Neural cell (in vitro differentiated cells): ENCODE data around the gene ASMT.

Experiments
- EP300 ChIP-seq: fragments of 450-650 bp; conservative IDR thresholded peaks from 2 replicates; pipeline ENCODE4 v1.6.1; 2014; ENCODE audit warnings: antibody characterized with exemption, mild to moderate bottlenecking, moderate library complexity; ENCODE audit not compliant: poor library complexity, severe bottlenecking
- EZH2 ChIP-seq: fragments of 200-600, 300-800 bp; shearing (Covaris generic), sonication (generic); IDR thresholded peaks from 2 replicates; pipeline ENCODE4 v1.6.1; 2014; ENCODE audit warnings: antibody characterized with exemption, low read length, borderline replicate concordance, mild to moderate bottlenecking; ENCODE audit not compliant: insufficient read depth, poor library complexity, severe bottlenecking
- MXI1 ChIP-seq: fragments of 450-650 bp; conservative IDR thresholded peaks from 2 replicates; pipeline ENCODE4 v1.6.1; 2014; ENCODE audit warnings: antibody characterized with exemption, mild to moderate bottlenecking; ENCODE audit not compliant: poor library complexity, severe bottlenecking
- POLR2AphosphoS5 ChIP-seq: IDR thresholded peaks from 2 replicates; pipeline ENCODE4 v1.6.1; 2012
- RAD21 ChIP-seq: fragments of 450-650 bp; conservative IDR thresholded peaks from 2 replicates; pipeline ENCODE4 v1.6.1; 2014; ENCODE audit warnings: antibody characterized with exemption, mild to moderate bottlenecking, moderate library complexity
- SMC3 ChIP-seq: fragments of 450-650 bp; conservative IDR thresholded peaks from 2 replicates; pipeline ENCODE4 v1.6.1; 2014; ENCODE audit warnings: antibody characterized with exemption, mild to moderate bottlenecking, moderate library complexity; ENCODE audit not compliant: poor library complexity
- TAF1 ChIP-seq: IDR thresholded peaks from 2 replicates; pipeline ENCODE4 v1.6.1; 2012; ENCODE audit warnings: low read depth
- TF ChIP-seq, protein P1 (sequence below): fragments of 450-650 bp; IDR thresholded peaks from 2 replicates; pipeline ENCODE4 v1.5.1; 2014; ENCODE audit warnings: antibody characterized with exemption, mild to moderate bottlenecking, moderate library complexity; ENCODE audit not compliant: poor library complexity, severe bottlenecking
- TF ChIP-seq, protein P2 (sequence below): IDR thresholded peaks from 2 replicates; pipeline ENCODE4 v1.6.1; 2012; ENCODE audit warnings: borderline replicate concordance

DNA sequence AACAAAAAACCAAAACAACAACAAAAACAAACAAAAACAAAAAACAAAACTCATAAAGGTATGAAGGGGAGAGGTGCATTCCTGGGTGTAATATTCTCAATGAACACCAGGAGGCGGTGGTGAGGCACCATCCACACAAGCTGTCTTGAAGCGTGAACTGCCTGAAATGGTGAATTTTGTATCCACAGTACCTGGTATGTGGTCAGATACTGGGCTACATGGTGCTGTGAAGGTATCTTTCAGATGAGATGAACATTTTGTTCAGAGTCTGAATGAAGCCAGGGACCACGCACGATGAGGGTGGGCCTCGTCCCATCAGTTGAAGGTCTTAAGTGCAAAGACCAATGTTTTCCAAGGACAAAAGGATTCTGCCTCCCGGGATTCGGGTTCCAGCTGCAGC, 58.5 kb downstream of the ASMT start:
- TF ChIP-seq, protein P1, sequence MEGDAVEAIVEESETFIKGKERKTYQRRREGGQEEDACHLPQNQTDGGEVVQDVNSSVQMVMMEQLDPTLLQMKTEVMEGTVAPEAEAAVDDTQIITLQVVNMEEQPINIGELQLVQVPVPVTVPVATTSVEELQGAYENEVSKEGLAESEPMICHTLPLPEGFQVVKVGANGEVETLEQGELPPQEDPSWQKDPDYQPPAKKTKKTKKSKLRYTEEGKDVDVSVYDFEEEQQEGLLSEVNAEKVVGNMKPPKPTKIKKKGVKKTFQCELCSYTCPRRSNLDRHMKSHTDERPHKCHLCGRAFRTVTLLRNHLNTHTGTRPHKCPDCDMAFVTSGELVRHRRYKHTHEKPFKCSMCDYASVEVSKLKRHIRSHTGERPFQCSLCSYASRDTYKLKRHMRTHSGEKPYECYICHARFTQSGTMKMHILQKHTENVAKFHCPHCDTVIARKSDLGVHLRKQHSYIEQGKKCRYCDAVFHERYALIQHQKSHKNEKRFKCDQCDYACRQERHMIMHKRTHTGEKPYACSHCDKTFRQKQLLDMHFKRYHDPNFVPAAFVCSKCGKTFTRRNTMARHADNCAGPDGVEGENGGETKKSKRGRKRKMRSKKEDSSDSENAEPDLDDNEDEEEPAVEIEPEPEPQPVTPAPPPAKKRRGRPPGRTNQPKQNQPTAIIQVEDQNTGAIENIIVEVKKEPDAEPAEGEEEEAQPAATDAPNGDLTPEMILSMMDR = peak; percentile 51
- TF ChIP-seq TAF1 = no peak
- TF ChIP-seq EP300 = no peak
- TF ChIP-seq EZH2 = no peak
- no peak for TF ChIP-seq MXI1
- TF ChIP-seq POLR2AphosphoS5 = no peak
- peak; percentile 39 for TF ChIP-seq RAD21
- TF ChIP-seq, protein P2, sequence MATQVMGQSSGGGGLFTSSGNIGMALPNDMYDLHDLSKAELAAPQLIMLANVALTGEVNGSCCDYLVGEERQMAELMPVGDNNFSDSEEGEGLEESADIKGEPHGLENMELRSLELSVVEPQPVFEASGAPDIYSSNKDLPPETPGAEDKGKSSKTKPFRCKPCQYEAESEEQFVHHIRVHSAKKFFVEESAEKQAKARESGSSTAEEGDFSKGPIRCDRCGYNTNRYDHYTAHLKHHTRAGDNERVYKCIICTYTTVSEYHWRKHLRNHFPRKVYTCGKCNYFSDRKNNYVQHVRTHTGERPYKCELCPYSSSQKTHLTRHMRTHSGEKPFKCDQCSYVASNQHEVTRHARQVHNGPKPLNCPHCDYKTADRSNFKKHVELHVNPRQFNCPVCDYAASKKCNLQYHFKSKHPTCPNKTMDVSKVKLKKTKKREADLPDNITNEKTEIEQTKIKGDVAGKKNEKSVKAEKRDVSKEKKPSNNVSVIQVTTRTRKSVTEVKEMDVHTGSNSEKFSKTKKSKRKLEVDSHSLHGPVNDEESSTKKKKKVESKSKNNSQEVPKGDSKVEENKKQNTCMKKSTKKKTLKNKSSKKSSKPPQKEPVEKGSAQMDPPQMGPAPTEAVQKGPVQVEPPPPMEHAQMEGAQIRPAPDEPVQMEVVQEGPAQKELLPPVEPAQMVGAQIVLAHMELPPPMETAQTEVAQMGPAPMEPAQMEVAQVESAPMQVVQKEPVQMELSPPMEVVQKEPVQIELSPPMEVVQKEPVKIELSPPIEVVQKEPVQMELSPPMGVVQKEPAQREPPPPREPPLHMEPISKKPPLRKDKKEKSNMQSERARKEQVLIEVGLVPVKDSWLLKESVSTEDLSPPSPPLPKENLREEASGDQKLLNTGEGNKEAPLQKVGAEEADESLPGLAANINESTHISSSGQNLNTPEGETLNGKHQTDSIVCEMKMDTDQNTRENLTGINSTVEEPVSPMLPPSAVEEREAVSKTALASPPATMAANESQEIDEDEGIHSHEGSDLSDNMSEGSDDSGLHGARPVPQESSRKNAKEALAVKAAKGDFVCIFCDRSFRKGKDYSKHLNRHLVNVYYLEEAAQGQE = no peak
- TF ChIP-seq SMC3 = peak; percentile 34
